MCF 10A (cell line): Measurements from ENCODE around the gene PLCG2. TPM values are rescaled to one million over a fixed set of nuclear protein-coding genes. Genes with fewer than 3 reads are reported as not detected.

Source experiments
- BruUV-seq: library from RNA; stranded (reverse); fragments of 400-500 nt; replicated peaks from 2 replicates; lab custom pipeline; 2021; lab: Mats Ljungman, UMichigan
- CTCF ChIA-PET: fragments of 300-600 bp; sonication (Branson Sonifier 250); formaldehyde crosslinking; extraction: SDS; loops from one replicate; lab custom pipeline; 2021; ENCODE audit warnings: antibody characterized with exemption, inconsistent platforms; lab: Yijun Ruan, JAX
- POLR2A ChIA-PET: fragments of 300-600, 350-650 bp; sonication (Branson Sonifier 250); formaldehyde crosslinking; extraction: SDS; loops from one replicate; lab custom pipeline; 2020; ENCODE audit warnings: antibody characterized with exemption, inconsistent platforms; lab: Yijun Ruan, JAX
- DNase-seq: peaks from one replicate; pipeline ENCODE4 v3.0.0-alpha.2; 2018; ENCODE audit not compliant: unreplicated experiment
- H3K27ac Mint-ChIP-seq: one replicate; pipeline ENCODE4 v1.8.0; 2022; ENCODE audit warnings: mild to moderate bottlenecking, low read depth, mixed read lengths; ENCODE audit not compliant: unreplicated experiment
- H3K27me3 Mint-ChIP-seq: one replicate; pipeline ENCODE4 v1.8.0; 2022; ENCODE audit warnings: mixed read lengths; ENCODE audit not compliant: insufficient read depth, unreplicated experiment
- H3K36me3 Mint-ChIP-seq: one replicate; pipeline ENCODE4 v1.8.0; 2022; ENCODE audit warnings: mild to moderate bottlenecking, moderate library complexity, mixed read lengths; ENCODE audit not compliant: insufficient read depth, unreplicated experiment
- H3K4me1 Mint-ChIP-seq: one replicate; pipeline ENCODE4 v1.8.0; 2022; ENCODE audit warnings: mixed read lengths; ENCODE audit not compliant: insufficient read depth, unreplicated experiment
- H3K4me3 Mint-ChIP-seq: one replicate; pipeline ENCODE4 v1.8.0; 2022; ENCODE audit warnings: mild to moderate bottlenecking, moderate library complexity, mixed read lengths; ENCODE audit not compliant: unreplicated experiment
- H3K9me3 Mint-ChIP-seq: one replicate; pipeline ENCODE4 v1.8.0; 2022; ENCODE audit warnings: mixed read lengths; ENCODE audit not compliant: unreplicated experiment
- intact Hi-C: fragments of 100-400 bp; cut with micrococcal nuclease; formaldehyde crosslinking; loops from 2 replicates; pipeline ENCODE4 v1.14.1; 2022
- total RNA-seq: library from RNA; stranded (reverse); gene quantifications from 2 replicates; pipeline ENCODE4 v1.2.3, GENCODE V29; 2022
- TF ChIP-seq, protein P1 (sequence below): fragments of 200-600 bp; IDR thresholded peaks from one replicate; pipeline ENCODE4 v1.8.0; 2022; ENCODE audit warnings: antibody characterized with exemption, mild to moderate bottlenecking; ENCODE audit not compliant: unreplicated experiment

Gene PLCG2
- total RNA-seq, 1 experiment from 2014 or later: 5.2 TPM

DNA sequence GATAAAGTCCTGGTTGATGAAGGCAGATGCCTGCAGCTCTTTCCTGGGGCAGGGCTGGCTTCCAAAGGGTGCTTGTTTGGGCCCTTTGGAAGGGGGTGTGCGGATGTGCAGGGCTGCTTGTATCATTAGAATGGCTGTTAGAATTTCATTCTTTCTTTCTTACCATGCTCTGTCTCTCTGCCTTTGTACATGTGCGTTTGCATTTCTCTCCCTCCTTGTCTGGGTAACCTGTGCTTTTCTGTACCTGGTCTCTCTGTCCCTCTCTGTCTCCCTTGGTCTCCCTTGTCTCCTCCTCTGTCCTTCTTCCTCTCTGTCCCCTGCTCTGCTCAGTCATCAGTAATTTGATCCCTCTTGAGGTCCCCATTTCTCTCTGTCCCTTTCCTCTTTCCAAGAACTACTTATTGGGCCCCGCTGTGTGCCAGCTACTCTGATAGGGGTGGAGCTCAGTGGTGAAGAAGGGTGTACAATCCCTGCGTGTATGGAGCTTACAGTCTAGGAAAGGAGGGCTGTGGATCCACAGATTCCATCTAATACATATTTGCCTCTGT lies 69.3 kb downstream of the PLCG2 start:
- peaks cover 2% of the 10 kb centered on the region for H3K4me1 Mint-ChIP-seq
- TF ChIP-seq, protein P1, sequence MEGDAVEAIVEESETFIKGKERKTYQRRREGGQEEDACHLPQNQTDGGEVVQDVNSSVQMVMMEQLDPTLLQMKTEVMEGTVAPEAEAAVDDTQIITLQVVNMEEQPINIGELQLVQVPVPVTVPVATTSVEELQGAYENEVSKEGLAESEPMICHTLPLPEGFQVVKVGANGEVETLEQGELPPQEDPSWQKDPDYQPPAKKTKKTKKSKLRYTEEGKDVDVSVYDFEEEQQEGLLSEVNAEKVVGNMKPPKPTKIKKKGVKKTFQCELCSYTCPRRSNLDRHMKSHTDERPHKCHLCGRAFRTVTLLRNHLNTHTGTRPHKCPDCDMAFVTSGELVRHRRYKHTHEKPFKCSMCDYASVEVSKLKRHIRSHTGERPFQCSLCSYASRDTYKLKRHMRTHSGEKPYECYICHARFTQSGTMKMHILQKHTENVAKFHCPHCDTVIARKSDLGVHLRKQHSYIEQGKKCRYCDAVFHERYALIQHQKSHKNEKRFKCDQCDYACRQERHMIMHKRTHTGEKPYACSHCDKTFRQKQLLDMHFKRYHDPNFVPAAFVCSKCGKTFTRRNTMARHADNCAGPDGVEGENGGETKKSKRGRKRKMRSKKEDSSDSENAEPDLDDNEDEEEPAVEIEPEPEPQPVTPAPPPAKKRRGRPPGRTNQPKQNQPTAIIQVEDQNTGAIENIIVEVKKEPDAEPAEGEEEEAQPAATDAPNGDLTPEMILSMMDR: no peak
- ChIA-PET CTCF (interaction anchor here (0.8 to 1.8 kb wide), 2 partner anchors 9 to 416 kb away, joined by 3 to 8 read pairs; no protein-coding TSS in a partner anchor), POLR2A (interaction anchor here (0.6 kb wide), 1 partner anchor 32 kb away, joined by 3 read pairs; no protein-coding TSS in a partner anchor)
- no TSS peak for BruUV-seq
- no peak for DNase-seq
- H3K27me3 Mint-ChIP-seq: no peaks in the 10 kb centered on the region
- H3K9me3 Mint-ChIP-seq: no peaks in the 10 kb centered on the region
- H3K27ac Mint-ChIP-seq: no peak overlapping the region
- no peaks in the 10 kb centered on the region for H3K36me3 Mint-ChIP-seq
- H3K4me3 Mint-ChIP-seq: no peak overlapping the region
- intact Hi-C loops: no loop called here

DNA sequence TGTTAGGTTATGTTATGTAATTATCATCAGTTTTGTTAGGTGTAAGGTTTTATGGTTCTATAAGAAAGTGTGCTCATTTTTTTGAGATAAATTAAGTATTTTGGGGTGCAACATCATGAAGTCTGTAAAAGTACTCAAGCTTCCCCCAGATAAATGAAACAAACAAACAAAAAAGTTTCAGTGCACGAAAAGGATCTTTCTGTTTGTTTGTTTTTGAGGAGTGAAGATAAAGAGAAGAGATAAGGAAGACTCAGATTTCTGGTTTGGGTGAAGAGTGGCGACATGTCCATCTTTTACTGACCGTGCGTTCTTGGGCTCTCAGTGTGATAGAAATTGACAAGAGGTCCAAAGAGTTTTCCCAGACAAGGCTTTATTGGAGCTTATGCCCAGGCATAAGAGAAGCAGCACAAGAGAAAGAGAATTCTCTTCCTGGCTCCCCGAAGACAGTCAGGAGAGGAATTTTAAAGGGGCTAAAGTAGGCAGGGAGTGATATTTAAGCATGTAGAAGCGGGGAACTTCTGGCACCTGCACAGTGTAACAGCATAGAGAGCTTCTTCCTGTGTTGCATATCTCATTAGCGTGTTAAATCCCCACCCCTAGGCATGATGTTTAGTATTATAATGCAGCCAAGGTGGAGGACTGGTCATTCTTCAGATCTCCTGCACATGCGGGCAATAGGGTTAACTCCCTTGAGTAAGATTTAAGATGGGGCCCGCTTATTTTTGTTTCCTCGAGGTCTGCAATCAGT lies 71.3 kb downstream of the PLCG2 start:
- TF ChIP-seq, protein P1: no peak
- intact Hi-C loops: no loop called here
- H3K4me1 Mint-ChIP-seq: no peaks in the 10 kb centered on the region
- H3K4me3 Mint-ChIP-seq: no peak overlapping the region
- H3K27ac Mint-ChIP-seq: no peak overlapping the region
- BruUV-seq: no TSS peak
- DNase-seq: no peak
- H3K9me3 Mint-ChIP-seq: no peaks in the 10 kb centered on the region
- no peaks in the 10 kb centered on the region for H3K27me3 Mint-ChIP-seq
- H3K36me3 Mint-ChIP-seq: no peaks in the 10 kb centered on the region
- CTCF ChIA-PET: interaction anchor here (0.5 kb wide), 1 partner anchor 1008 kb away, joined by 3 read pairs; no protein-coding TSS in a partner anchor
- POLR2A ChIA-PET: no interaction called here

DNA sequence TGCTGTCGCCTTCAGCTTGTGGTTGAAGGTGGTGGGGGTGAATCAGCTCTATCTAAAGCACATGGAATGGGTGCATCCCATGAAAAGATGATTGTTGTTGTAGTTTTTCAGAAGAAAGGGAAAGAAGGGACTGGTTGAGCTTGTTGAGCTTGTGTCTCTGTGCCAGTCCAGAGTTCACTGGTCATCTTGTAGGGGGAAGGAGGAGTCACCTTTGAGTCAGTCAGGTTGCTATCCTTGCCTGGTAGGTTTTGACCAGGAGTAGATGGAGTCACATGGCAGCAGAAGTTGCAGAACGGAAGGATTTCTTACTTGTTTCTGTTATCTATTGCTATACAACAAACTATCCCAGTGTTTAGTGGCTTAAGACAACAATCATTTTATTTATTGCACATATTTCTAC lies 73.3 kb downstream of the PLCG2 start:
- H3K27me3 Mint-ChIP-seq: no peaks in the 10 kb centered on the region
- DNase-seq: no peak
- POLR2A ChIA-PET: no interaction called here
- H3K36me3 Mint-ChIP-seq: no peaks in the 10 kb centered on the region
- TF ChIP-seq, protein P1: no peak
- H3K27ac Mint-ChIP-seq: no peak overlapping the region
- H3K9me3 Mint-ChIP-seq: no peaks in the 10 kb centered on the region
- no peak overlapping the region for H3K4me3 Mint-ChIP-seq
- no TSS peak for BruUV-seq
- intact Hi-C loops: no loop called here
- CTCF ChIA-PET: interaction anchor here (0.5 to 6.3 kb wide), 4 partner anchors 21 to 867 kb away, joined by 3 to 37 read pairs (median 4); no protein-coding TSS in a partner anchor
- no peaks in the 10 kb centered on the region for H3K4me1 Mint-ChIP-seq

DNA sequence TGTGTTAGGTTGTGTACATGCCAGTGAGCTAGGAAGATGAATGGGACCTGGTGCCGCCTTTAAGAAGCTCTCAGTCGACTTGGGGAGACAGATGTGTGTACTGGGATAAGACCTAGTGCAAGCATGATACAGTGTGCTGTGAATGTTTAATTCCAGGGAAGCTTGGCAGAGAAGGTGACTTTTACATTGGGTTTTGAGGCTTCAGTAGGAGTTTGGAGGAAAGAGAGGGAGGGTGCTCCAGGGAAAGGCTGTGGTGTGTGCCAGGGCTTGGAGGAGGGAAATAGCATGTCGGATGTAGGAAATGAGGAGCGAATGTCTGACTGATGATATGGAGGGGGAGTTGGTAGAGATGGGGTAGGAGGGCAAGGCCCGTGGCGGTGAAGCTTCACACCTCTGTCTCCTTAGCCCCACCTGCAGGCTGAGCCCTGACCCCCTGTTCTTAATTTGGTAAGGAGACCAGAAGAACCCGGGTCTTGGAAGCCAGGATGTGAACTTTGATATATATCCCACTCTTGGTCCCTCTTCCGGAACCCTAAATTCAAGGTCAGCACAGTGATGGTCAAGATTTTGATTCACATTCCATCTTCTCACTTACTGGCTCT lies 76.6 kb downstream of the PLCG2 start:
- TF ChIP-seq, protein P1: no peak
- ChIA-PET POLR2A (no interaction called here), CTCF (interaction anchor here (0.6 to 6.3 kb wide), 4 partner anchors 13 to 175 kb away, joined by 3 to 37 read pairs (median 5); no protein-coding TSS in a partner anchor)
- no peaks in the 10 kb centered on the region for H3K27me3 Mint-ChIP-seq
- H3K36me3 Mint-ChIP-seq: no peaks in the 10 kb centered on the region
- H3K4me1 Mint-ChIP-seq: no peaks in the 10 kb centered on the region
- intact Hi-C loops: no loop called here
- no peak overlapping the region for H3K27ac Mint-ChIP-seq
- no peaks in the 10 kb centered on the region for H3K9me3 Mint-ChIP-seq
- BruUV-seq: no TSS peak
- H3K4me3 Mint-ChIP-seq: no peak overlapping the region
- no peak for DNase-seq
